Karpas-422 (cell line): ENCODE measurements around the gene THRAP3. TPM values are rescaled to one million over a fixed set of nuclear protein-coding genes. Genes with fewer than 3 reads are reported as not detected.
A peak's percentile ranks its signal among the peaks of the same experiment; 100 is the strongest.
"Not testable (repeated sequence)": the region's sequence is repeated elsewhere in the genome, so short reads cannot be mapped to it uniquely, and the experiment has no call there.

Source experiments
- DNase-seq: peaks from one replicate; pipeline ENCODE4 v3.0.0-alpha.2; 2015
- H2AFZ ChIP-seq: fragments of 200-600 bp; sonication (generic); 2 replicates; pipeline ENCODE4 v1.6.1; 2014; ENCODE audit warnings: antibody characterized with exemption, low read length, mixed read lengths
- H3K27ac ChIP-seq: fragments of 200-600 bp; sonication (generic); 2 replicates; pipeline ENCODE4 v1.5.1; 2014; ENCODE audit warnings: mild to moderate bottlenecking, low read length, moderate library complexity
- H3K27me3 ChIP-seq: fragments of 200-600 bp; sonication (generic); 2 replicates; pipeline ENCODE4 v1.6.1; 2014; ENCODE audit warnings: low read length, mixed read lengths
- H3K36me3 ChIP-seq: fragments of 200-600 bp; sonication (generic); 2 replicates; pipeline ENCODE4 v1.6.1; 2014; ENCODE audit warnings: low read length, mixed read lengths; ENCODE audit not compliant: insufficient read depth
- H3K4me1 ChIP-seq: fragments of 200-600 bp; sonication (generic); 2 replicates; pipeline ENCODE4 v1.6.1; 2014; ENCODE audit warnings: mild to moderate bottlenecking, low read length, mixed read lengths
- H3K4me2 ChIP-seq: fragments of 200-600 bp; sonication (generic); 2 replicates; pipeline ENCODE4 v1.6.1; 2014; ENCODE audit warnings: low read length, low read depth, mild to moderate bottlenecking; ENCODE audit not compliant: poor library complexity, severe bottlenecking
- H3K4me3 ChIP-seq: fragments of 200-600 bp; sonication (generic); 2 replicates; pipeline ENCODE4 v1.5.1; 2014; ENCODE audit warnings: mild to moderate bottlenecking, antibody characterized with exemption, low read length, mixed read lengths
- H3K79me2 ChIP-seq: fragments of 200-600 bp; sonication (generic); 2 replicates; pipeline ENCODE4 v1.6.1; 2014; ENCODE audit warnings: mild to moderate bottlenecking, low read length, mixed read lengths
- H3K9ac ChIP-seq: fragments of 200-600 bp; sonication (generic); 2 replicates; pipeline ENCODE4 v1.6.0; 2014; ENCODE audit warnings: low read length
- H3K9me2 ChIP-seq: fragments of 200-600 bp; sonication (generic), shearing (Covaris generic); replicated peaks from 2 replicates; pipeline ENCODE4 v1.6.0; 2014; ENCODE audit warnings: mild to moderate bottlenecking, low read length, moderate library complexity; ENCODE audit not compliant: insufficient read depth
- H3K9me3 ChIP-seq: fragments of 300-700, 200-600 bp; sonication (generic); 2 replicates; pipeline ENCODE4 v1.6.1; 2014; ENCODE audit warnings: low read length, mixed read lengths
- H4K20me1 ChIP-seq: fragments of 200-600 bp; sonication (generic); 2 replicates; pipeline ENCODE4 v1.6.1; 2014; ENCODE audit warnings: mild to moderate bottlenecking, antibody characterized with exemption, low read length, low read depth; ENCODE audit not compliant: insufficient read depth
- total RNA-seq: library from RNA; depleted of rRNA; stranded (reverse); fragments of >200 nt; shearing (Covaris generic); gene quantifications from 2 replicates; pipeline ENCODE4 v1.2.3, GENCODE V29; 2014; ENCODE audit warnings: low replicate concordance

The THRAP3 gene
- total RNA-seq, 1 experiment from 2014 or later: 47.0 TPM

GRCh38 chr1:36182734-36183133 is 41.5 kb upstream of the THRAP3 start:
- H3K4me1 ChIP-seq: peaks cover 2% of the 10 kb centered on the region
- H2AFZ ChIP-seq: no peak overlapping the region
- H4K20me1 ChIP-seq: no peaks in the 10 kb centered on the region
- peaks cover 17% of the 10 kb centered on the region for H3K36me3 ChIP-seq
- no peaks in the 10 kb centered on the region for H3K9me3 ChIP-seq
- H3K9ac ChIP-seq: no peak overlapping the region
- no peaks in the 10 kb centered on the region for H3K9me2 ChIP-seq
- no peaks in the 10 kb centered on the region for H3K79me2 ChIP-seq
- no peak overlapping the region for H3K27ac ChIP-seq
- no peak overlapping the region for H3K4me2 ChIP-seq
- DNase-seq: no peak
- no peak overlapping the region for H3K4me3 ChIP-seq
- H3K27me3 ChIP-seq: no peaks in the 10 kb centered on the region

DNA sequence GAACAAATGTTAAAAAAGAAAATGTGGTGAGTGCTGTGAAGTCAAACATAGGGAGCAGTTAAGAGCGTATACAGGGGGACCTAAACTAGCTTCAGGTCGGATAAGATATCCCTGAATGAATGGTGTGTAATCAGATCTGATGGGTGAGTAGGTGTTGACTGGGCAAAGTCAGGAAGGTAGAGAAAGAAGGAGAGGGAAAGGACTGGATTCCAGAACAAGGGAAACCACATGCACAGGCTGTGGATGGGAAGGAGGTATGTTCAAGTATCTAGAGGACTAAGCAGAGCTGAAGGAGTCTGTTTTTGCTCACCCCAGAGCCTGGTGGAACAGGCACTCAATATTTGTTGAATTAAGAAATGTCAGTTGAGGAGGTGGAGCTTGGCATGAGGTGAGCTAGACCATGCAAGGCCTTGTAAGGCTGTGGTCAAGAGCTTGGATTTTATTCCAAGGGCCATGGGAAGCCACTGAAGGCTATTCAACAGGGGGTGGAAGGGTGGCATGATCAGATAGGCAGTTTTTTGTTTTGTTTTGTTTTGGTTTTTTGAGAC is 40.9 kb upstream of the THRAP3 start:
- no peak overlapping the region for H3K4me2 ChIP-seq
- no peaks in the 10 kb centered on the region for H3K9me2 ChIP-seq
- DNase-seq: no peak
- peaks cover 5% of the 10 kb centered on the region for H3K4me1 ChIP-seq
- no peak overlapping the region for H2AFZ ChIP-seq
- no peak overlapping the region for H3K9ac ChIP-seq
- peaks cover 17% of the 10 kb centered on the region for H3K36me3 ChIP-seq
- no peaks in the 10 kb centered on the region for H3K27me3 ChIP-seq
- no peaks in the 10 kb centered on the region for H3K79me2 ChIP-seq
- no peaks in the 10 kb centered on the region for H4K20me1 ChIP-seq
- H3K4me3 ChIP-seq: no peak overlapping the region
- no peaks in the 10 kb centered on the region for H3K9me3 ChIP-seq
- no peak overlapping the region for H3K27ac ChIP-seq

DNA sequence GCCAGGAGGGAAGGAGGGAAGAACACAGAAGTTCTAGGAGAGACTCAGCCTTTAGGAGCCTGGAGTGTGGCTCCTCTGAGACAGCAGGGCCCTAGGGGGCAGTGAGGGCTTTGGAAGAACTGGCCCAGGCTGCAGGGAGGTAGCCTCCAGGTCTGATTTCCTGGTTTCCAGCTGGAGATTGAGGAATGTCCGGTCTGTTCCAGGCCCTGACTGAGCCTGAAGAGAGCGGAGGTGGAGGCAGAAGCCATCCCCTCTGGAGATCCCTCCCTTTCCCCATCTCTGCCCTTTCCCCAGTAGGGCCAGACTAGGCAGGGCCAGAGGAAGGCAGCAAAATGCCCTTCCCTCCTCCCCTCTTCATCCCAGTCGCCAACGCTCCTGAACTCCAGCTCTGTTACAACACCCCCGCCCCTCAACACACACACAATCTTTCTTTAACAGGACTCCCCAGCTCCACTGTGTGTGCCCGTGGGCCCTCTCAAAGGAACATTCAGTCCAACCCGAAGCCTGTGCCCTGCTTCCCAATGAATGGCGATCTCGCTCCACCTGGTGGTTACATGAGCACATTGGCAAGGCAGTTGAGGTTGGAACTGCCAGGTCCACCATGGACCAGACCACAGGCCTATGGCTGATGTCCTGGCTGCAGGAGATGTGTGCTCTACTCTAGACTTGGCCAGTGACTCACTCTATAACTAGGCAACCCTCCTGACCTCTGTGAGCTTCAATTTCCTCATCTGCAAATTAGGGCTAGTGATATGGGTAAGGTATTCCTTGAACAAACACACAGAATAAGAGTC is 36.2 kb upstream of the THRAP3 start:
- Histone ChIP-seq H3K4me1 (peaks cover 5% of the 10 kb centered on the region), H2AFZ (no peak overlapping the region), H3K9me2 (no peaks in the 10 kb centered on the region), H3K4me2 (no peak overlapping the region), H3K27ac (no peak overlapping the region), H3K79me2 (no peaks in the 10 kb centered on the region), H3K36me3 (no peaks in the 10 kb centered on the region), H3K4me3 (no peak overlapping the region), H3K9me3 (no peaks in the 10 kb centered on the region), H3K9ac (0 out of 2 replicates have a peak overlapping the region, but pooled peaks have one; percentile 7), H4K20me1 (no peaks in the 10 kb centered on the region), H3K27me3 (no peaks in the 10 kb centered on the region)
- DNase-seq: peak; percentile 93

DNA sequence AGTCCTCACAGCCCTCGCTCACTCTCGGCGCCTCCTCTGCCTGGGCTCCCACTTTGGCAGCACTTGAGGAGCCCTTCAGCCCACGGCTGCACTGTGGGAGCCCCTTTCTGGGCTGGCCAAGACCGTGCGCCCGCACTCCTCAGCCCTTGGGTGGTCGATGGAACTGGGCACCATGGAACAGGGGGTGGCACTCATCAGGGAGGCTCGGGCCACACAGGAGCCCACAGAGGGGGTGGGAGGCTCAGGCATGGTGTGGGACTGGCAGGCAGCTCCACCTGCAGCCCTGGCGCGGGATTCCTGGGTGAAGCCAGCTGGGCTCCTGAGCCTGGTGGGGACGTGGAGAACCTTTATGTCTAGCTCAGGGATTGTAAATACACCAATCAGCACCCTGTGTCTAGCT is 27.4 kb upstream of the THRAP3 start:
- DNase-seq, H4K20me1 ChIP-seq, H3K27ac ChIP-seq: not testable (repeated sequence)

DNA sequence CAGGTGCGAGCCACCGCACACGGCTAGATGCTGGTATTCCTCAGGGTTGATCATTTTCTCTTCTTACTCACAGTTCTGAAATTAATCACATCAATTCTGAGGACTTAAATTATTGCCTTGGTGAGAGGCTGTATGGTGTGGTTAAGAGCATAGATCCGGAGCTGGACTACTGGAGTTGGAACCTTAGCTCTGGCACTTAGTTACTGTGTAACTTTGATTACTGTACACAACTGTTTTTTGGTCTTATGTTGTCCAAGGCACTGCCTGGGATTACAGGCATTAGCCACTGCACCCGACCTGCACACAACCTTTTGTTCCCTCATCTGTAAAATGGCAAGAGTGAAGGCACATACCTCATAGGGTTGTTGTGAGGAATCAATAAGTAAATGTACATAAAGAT is 25.6 kb upstream of the THRAP3 start:
- H3K9me2 ChIP-seq: no peaks in the 10 kb centered on the region
- no peak for DNase-seq
- H3K9me3 ChIP-seq: no peaks in the 10 kb centered on the region
- H3K27ac ChIP-seq: no peak overlapping the region
- no peaks in the 10 kb centered on the region for H3K79me2 ChIP-seq
- no peak overlapping the region for H2AFZ ChIP-seq
- H3K9ac ChIP-seq: no peak overlapping the region
- no peaks in the 10 kb centered on the region for H3K36me3 ChIP-seq
- H3K27me3 ChIP-seq: no peaks in the 10 kb centered on the region
- no peaks in the 10 kb centered on the region for H4K20me1 ChIP-seq
- no peak overlapping the region for H3K4me2 ChIP-seq
- H3K4me3 ChIP-seq: no peak overlapping the region
- H3K4me1 ChIP-seq: peaks cover 11% of the 10 kb centered on the region

More for the DNA sequence above, 27.4 kb upstream of the THRAP3 start:
- H3K36me3 ChIP-seq, H3K79me2 ChIP-seq, H3K4me3 ChIP-seq, H3K4me2 ChIP-seq, H2AFZ ChIP-seq, H3K9ac ChIP-seq, H3K9me2 ChIP-seq, H3K27me3 ChIP-seq, H3K9me3 ChIP-seq: not testable (repeated sequence)
- H3K4me1 ChIP-seq: peaks cover 11% of the 10 kb centered on the region

DNA sequence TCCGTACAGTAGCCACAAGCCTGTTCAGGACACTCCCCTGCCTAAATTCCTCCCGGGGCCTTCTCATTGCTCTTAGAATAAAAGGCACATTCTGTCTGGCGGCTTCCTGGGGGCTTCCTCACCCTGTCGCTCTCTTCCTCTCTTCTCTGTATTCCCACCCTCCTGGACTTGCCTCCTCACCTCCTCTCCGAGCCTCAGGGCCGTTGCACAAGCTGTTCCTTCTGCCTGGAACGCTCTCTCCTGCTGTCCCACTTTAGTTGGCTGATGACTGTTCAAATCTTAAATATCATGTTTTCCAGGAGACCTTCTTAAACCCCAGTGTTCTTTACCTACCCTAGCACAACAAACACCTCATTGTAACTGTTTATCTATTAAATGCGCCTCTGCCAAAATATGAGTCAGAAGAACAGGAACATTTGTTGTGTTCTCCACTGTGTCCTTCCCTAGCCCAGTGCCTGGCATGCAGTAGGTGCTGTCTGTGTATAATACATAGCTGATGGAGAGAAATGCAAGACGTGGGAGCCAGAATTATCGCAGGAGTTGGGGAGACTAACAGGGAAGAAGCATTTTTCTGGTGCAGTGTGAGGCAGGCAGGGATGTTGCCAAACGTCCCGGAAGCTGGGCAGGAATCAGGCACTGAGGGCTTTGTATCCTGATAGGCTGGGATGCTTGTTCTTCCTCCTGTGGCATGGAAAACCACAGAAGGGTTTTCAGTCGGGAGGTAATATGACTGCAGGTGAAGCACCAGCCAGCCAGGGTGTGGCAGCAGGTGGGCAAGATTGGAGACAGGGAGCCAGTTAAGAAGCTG is 24.1 kb upstream of the THRAP3 start:
- H3K9me2 ChIP-seq: no peaks in the 10 kb centered on the region
- H2AFZ ChIP-seq: no peak overlapping the region
- no peak overlapping the region for H3K4me3 ChIP-seq
- H3K27ac ChIP-seq: no peak overlapping the region
- H3K27me3 ChIP-seq: no peaks in the 10 kb centered on the region
- no peak overlapping the region for H3K4me2 ChIP-seq
- H3K79me2 ChIP-seq: no peaks in the 10 kb centered on the region
- no peaks in the 10 kb centered on the region for H4K20me1 ChIP-seq
- no peaks in the 10 kb centered on the region for H3K9me3 ChIP-seq
- no peaks in the 10 kb centered on the region for H3K36me3 ChIP-seq
- peaks cover 9% of the 10 kb centered on the region for H3K4me1 ChIP-seq
- no peak for DNase-seq
- no peak overlapping the region for H3K9ac ChIP-seq

GRCh38 chr1:36203027-36203553 is 21.2 kb upstream of the THRAP3 start:
- Histone ChIP-seq H3K36me3 (no peaks in the 10 kb centered on the region), H3K9me2 (no peaks in the 10 kb centered on the region), H3K79me2 (no peaks in the 10 kb centered on the region), H4K20me1 (no peaks in the 10 kb centered on the region), H2AFZ (no peak overlapping the region), H3K9me3 (no peaks in the 10 kb centered on the region), H3K27ac (no peak overlapping the region), H3K4me3 (no peak overlapping the region), H3K27me3 (no peaks in the 10 kb centered on the region), H3K9ac (no peak overlapping the region), H3K4me2 (no peak overlapping the region), H3K4me1 (peaks cover 2% of the 10 kb centered on the region; the same call in 1 of the 2 replicates)
- DNase-seq: peak; percentile 35
